Stimulated activated naive CD8-positive, alpha-beta T cell treated with anti-CD3 and anti-CD28 coated beads, Interleukin-15, Interleukin-2, amounts not matched to agents 100 U/mL and 50 U/mL, for 24 hours (primary cell): ENCODE data around the gene PRTN3.
"Not testable (repeated sequence)": the region's sequence is repeated elsewhere in the genome, so short reads cannot be mapped to it uniquely, and the experiment has no call there.

Experiments used
- ATAC-seq: fragments of 150-1000 bp; cut with Tn5 transposase; one replicate; pipeline ENCODE4 v1.10.0; 2021
- DNase-seq: peaks from one replicate; pipeline ENCODE4 v3.0.0; 2021

PRTN3 gene

DNA sequence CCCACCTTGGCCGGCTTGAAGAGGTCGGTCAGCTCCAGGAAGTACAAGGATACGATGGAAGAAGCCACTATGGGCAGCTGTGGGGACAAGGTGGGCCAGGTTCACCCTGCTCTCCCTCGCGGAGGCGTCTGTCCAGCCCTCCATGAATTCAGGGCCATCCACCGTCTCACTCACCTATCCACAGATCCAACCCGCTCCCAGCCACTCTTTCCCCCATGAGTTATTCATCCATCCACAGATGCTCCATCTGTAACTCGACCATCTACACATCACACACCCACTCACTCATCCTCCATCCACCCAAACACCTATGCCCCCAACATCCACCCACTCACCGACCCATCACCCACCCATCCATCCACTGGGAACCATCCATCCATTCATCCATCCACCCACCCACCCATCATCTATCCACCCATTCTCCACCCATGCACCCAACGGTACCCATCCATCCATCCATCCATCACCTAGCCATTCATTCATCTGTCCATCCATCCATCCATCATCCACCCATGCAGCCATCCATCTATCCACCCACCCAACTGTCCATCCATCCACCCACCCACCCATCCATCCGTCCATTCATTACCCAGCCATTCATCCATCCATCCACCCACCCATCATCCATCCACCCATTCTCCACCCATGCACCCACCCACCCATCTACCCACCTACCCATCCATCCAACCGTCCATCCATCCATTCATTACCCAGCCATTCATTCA lies 24.9 kb upstream of the PRTN3 start:
- ATAC-seq (no peak), DNase-seq (no peak)

DNA sequence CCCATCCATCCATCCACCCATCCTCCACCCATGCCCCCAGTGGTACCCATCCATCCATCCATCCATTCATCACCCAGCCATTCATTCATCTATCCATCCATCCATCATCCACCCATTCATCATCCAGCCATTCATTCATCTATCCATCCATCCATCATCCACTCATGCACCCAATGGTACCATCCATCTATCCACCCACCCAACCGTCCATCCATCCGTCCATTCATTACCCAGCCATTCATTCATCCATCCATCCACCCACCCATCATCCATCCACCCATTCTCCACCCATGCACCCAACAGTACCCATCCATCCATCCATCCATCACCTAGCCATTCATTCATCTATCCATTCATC lies 24.3 kb upstream of the PRTN3 start:
- no peak for ATAC-seq
- DNase-seq = no peak

DNA sequence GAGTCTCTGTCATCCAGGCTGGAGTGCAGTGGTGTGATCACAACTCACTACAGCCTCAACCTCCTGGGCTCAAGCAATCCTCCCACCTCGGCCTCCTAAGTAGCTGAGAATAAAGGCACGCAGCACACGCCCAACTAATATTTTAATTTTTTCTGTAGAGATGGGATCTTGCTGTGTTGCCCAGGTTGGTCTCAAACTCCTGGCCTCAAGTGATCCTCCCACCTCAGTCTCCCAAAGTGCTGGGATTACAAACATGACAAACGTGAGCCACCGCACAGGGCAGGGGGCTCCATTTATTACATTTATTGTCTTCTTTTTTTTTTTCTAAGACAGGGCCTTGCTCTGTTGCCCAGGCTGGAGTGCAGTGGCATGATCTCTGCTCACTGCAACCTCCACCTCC lies 20.6 kb upstream of the PRTN3 start:
- not testable (repeated sequence) for ATAC-seq

DNA sequence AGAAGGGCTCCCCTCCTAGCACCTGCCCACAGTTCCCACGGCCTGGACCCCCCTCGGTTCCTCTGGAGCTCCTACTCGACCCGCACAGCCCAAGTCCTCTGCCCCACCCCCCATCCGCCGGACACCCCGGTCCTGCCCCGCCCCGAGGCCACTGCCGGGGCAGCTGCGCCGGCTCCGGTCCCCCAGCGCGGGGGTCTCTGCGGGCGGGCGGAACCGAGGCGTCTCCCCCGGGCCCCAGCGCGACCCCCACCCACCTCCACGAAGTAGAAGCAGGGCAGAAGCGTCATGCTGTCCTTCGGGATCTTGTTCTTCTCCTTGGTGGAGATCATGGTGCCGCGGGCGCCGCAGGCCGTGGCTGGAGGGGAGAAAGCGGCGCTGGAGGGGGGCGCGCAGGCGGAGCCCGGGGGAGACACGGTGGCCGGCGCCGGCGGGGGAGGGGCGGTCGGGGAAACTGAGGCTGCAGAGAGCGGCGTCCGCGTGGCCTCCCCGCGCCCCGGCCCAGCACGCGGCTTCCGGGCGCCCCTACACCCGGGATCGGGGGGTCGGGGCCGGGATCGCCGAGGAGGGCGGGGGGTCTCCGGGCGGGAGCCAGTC lies 19.5 kb upstream of the PRTN3 start:
- DNase-seq (no peak), ATAC-seq (no peak)

More for the DNA sequence above, 20.6 kb upstream of the PRTN3 start:
- DNase-seq = not testable (repeated sequence)

DNA sequence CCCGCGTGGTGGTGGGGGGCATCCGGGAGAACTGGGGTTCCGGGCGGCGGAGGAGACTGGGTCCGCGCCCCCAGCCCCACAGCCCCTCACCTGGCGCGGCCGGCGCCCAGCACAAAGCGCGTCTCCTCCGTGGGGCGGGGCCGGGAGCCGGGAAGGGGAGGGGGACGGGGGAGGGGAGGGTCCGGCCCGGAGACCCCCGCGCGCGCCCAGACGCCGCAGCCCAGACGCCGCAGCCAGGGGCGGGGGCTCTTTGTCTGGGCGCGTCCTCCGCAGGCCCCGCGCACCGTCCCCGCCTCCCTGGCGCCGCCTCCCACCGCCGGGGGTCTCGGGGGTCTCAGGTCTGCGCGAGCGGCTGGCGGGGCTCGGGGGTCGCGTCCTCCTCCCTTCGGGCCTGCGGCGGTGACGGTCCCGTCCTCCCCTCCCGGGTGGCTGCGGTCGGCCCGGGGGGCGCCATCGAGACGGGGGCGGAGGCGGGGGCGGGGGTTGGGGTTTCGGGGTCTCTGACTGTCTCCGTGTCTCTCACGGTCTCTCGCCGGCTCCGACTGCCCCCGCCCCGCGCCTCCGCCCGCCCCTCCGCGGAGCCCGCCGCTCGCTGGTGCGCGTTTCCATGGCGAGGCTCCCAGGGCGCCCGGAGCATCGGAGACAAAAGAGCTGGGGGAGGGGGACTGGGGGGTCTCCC lies 18.8 kb upstream of the PRTN3 start, which contains the start of gene PLPPR3:
TSS of gene PLPPR3 (minus strand) at position 131 of the 679 bp plus-strand sequence. CDS start 396 bp downstream, outside the sequence.
- ATAC-seq (no peak), DNase-seq (no peak)

DNA sequence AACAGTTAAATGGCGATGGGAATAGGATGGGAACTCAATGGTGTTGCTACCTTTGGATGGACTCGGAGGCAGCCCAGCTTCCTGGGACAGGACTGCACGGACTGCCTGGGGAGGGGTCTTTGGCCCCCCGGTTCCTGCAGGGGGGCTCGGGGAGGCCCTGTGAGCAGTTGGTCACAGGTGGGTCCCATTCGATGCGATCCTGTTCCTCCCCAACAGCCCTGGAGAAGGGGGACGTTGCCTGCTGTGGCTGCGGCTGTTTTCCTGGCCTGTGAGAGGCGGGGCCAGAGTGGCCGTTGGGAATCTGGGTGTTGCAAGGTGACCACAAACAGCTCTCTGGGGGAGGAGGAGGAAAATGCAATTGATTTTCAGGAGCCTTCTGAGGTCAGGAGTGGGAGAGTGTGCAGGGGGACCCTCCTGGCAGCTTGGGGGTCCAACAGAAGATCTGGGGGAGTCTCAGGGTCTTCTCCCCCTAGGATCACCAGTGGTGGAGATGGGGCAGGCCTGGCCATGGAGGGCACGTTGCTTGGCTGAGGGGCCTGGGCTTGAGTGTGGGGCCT lies 17.2 kb upstream of the PRTN3 start:
- DNase-seq (no peak), ATAC-seq (no peak)

DNA sequence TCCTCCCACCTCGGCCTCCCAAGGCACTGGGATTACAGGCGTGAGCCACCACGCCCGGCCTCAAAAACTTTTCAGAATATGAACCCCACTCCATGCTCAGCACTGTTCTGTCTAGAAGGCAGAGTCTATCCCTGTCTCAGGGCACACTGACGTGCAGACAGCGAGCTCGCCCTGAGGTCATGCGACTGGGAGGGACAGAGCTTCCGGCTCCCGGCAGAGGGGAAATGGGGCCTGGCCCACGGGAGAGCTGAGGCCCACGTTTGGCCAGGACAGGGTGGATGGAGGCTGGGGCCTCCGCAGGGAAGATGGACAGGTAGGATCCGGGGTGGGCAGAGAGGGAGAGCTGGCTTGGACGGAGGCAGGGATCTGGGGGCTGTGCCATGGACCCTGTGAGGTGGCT lies 15.9 kb upstream of the PRTN3 start:
- ATAC-seq = no peak

DNA sequence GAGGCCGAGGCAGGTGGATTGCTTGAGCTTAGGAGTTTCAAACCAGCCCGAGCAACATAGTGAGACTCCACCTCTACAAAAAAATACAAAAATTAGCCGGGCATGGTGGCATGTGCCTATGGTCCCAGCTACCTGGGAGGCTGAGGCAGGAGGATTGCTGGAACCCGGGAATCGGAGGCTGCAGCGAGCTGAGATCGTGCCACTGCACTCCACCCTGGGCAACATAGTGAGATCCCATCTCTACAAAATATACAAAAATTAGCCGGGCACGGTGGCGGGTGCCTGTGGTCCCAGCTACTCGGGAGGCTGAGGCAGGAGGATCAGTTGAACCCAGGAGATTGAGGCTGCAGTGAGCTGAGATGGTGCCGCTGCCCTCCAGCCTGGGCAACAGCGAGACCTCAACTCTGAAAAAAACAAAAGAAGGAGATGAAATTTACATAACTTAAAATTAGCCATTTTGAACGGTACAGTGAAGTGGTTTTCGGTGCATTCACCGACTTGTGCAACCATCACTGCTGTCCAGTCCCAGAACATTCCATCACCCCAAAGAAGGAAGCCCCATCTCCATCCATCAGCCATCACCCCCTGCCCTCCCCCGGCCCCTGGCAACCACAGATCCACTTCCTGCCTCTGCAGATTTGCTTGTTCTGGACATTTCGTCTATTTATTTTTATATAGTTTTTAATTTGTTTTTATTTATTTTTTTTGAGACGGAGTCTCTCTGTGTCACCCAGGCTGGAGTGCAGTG lies 14.7 kb upstream of the PRTN3 start:
- DNase-seq = no peak
- ATAC-seq = no peak

More for the DNA sequence above, 15.9 kb upstream of the PRTN3 start:
- no peak for DNase-seq

DNA sequence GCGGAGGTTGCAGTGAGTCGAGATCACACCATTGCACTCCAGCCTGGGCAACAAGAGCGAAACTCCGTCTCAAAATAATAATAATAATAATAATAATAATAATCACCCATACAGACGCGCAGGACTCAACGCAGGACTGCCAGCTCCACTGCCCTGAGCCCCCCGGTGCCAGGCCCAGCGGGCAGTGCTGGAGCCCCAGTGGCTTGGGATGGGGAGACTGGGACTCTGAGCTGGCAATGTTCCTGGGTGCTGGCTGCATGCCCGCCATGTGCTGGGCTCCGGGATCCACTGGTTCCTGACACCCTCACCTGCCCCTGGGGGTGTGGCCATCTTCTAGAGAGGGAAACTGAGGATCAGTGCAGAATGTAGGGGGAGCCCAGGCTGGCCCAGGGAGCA lies 13.5 kb upstream of the PRTN3 start:
- ATAC-seq (no peak), DNase-seq (no peak)

DNA sequence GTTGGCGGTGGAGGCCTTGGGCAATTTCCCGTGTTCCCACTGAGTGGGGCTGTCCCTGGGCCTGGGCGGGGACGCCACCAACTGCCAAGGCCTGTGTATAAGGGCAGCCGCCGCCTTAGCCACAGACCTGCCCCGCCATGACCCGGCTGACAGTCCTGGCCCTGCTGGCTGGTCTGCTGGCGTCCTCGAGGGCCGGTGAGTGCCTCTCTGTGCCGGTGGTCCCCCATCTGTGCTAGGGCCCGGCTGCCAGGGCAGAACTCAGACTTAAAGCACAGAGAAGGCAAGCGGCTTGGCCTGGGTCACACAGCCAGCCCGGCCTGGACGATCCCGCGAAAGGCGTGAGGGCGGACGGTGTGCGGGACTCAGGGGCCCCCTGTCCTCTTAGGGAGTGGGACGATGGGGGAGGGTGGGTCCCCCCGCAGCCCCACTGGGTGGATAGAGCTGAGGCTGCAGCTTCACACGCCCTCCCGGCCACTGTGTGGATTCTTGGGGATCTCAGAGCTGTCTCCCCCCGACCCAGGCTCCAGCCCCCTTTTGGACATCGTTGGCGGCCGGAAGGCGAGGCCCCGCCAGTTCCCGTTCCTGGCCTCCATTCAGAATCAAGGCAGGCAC lies 13.0 kb upstream of the PRTN3 start, which contains the start of gene AZU1:
TSS of gene AZU1 (plus strand) at position 128 of the 612 bp plus-strand sequence. CDS start at position 138, 10 bp downstream.
- no peak for ATAC-seq
- no peak for DNase-seq

DNA sequence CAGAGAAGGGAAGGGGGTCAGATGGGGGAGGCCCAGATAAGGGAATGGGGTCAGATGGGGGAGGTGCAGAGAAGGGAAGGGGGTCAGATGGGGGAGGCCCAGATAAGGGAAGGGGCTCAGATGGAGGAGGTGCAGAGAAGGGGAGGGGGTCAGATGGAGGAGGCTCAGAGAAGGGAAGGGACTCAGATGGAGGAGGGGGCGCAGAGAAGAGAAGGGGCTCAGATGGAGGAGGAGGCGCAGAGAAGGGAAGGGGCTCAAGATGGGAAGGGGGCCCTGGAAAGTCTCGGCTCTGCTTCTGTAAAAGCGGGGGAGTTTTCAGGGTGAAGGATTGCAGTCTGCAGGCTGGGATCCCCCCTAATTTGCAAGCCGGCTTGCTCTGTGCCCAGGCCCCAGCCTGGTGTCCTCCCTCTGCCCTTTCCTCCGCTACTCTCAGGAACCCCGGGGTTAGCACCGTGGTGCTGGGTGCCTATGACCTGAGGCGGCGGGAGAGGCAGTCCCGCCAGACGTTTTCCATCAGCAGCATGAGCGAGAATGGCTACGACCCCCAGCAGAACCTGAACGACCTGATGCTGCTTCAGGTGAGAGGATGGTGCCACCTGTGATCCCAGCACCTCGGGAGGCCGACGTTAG lies 11.6 kb upstream of the PRTN3 start:
- ATAC-seq (no peak), DNase-seq (no peak)

DNA sequence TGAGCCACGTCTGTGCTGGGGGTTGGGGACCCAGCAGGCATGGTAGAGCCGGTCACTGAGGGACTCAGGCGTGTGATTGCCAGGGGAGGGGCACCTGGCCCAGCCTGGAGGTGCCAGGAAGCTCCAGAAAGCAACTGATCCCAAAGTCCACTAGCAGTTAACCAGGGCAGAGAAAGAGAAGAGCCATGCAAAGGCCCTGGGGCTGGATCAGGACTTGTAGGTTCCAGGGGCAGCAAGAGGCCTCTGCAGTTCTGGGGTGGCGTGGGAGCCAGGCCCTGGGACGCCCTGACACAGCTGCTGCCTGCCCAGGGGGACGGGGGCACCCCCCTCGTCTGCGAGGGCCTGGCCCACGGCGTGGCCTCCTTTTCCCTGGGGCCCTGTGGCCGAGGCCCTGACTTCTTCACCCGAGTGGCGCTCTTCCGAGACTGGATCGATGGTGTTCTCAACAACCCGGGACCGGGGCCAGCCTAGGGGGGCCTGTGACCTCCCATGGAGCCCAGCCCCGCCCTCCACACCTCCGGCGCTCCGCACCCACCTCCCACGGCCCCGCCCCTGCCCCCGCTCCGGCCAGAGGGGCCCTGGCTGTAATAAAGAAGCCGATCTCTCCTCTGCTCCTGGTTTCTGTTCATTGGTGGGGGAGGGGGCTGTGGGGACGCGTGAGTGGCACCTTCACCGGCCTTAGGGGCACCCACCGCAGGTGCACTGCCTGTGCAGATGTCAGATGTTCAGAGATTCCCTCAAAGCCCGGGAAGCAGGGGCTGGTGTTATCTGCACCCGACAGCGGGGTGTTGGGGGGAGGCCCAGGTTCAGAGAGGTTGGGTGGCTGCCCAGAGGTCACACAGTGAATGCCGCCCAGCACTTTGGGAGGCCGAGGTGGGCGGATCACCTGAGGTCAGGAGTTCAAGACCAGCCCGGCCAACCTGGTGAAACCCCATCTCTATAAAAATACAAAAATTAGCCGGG lies 9.1 kb upstream of the PRTN3 start:
- DNase-seq = no peak
- ATAC-seq = no peak

DNA sequence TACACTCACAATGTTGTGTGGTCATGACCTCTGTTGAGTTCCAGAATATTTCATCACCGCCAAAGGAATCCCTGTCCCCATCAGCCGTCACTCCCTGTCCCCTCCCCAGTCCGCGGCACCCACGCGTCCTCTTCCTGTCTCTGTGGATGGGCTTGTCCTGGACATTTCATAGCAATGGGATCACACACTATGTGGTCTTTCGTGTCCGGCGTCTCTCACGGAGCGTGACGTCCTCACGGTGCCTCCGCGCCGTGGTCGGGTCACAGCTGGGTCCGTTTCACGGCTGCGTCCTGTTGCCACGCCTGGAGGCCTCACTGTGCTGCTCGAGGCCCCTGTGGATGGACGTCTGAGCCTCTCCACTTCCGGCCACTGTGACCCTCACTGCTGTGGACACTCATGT lies 6.6 kb upstream of the PRTN3 start:
- DNase-seq (no peak), ATAC-seq (no peak)

DNA sequence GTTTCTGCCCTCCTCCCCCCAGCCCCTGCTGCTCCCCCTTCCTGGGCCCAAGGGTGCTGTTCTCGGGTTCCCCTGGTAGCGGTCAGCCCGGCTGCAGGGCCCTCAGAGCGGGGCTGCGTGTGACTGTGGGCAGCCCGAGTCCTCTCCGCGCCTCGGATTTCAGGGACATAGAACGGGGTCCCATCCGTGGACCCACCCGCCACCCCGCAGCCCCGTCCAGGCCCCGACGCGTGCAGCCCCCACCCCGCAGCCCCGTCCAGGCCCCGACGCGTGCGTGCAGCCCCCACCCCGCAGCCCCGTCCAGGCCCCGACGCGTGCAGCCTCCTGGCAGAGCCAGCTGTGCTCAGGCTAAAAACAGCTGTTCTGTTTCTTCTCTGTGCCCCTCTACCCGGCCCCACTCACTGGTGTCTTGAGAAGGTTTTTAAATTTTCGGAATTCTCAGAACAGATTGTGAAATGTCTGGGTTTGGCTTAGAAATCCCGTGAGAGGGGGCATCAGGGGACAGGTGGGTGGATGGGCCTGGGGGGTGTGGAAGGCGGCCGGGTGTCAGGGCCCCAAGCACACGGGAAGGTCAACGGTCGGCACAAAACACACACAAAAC lies 5.5 kb upstream of the PRTN3 start:
- no peak for DNase-seq
- no peak for ATAC-seq

DNA sequence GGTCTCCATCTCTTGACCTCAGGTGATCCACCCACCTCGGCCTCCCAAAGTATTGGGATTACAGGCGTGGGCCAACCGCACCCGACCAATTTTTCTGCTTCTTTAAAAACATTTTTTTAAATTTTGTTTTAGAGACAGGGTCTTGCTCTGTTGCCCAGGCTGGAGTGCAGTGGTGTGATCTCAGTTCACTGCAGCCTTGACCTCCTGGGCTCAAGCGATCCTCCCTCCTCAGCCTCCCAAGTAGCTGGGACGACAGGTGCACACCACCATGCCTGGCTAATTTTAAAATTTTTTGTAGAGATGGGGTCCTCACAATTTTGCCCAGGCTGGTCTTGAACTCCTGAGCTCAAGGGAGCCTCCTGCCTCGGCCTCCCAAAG lies 2.0 kb downstream of the PRTN3 start:
- DNase-seq, ATAC-seq: not testable (repeated sequence)

DNA sequence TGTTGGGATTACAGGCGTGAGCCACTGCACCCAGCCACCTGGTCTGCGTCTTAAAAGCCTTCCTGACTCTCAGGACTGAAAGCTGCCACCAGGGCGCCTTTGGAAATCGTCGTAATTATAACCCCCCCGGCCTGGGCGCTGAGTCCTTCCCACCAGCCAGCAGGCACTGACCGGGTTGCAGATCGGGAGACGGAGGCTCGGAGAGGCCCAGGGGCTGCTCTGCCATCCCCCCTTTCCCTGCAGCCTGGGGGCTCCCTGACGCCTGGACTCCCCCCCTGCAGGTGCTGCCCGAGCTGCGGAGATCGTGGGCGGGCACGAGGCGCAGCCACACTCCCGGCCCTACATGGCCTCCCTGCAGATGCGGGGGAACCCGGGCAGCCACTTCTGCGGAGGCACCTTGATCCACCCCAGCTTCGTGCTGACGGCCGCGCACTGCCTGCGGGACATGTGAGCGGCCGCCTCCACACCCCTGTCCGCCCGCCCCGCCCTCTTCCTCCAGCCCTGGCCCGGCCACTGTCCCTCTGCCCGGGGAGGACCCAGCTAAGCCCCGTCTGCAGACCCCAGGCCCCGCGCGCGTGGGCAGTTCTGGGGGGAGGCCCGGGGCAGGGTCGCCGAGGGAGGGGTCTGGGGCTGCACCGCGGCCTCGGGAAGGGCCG lies 2.5 kb downstream of the PRTN3 start:
- DNase-seq = no peak
- no peak for ATAC-seq

DNA sequence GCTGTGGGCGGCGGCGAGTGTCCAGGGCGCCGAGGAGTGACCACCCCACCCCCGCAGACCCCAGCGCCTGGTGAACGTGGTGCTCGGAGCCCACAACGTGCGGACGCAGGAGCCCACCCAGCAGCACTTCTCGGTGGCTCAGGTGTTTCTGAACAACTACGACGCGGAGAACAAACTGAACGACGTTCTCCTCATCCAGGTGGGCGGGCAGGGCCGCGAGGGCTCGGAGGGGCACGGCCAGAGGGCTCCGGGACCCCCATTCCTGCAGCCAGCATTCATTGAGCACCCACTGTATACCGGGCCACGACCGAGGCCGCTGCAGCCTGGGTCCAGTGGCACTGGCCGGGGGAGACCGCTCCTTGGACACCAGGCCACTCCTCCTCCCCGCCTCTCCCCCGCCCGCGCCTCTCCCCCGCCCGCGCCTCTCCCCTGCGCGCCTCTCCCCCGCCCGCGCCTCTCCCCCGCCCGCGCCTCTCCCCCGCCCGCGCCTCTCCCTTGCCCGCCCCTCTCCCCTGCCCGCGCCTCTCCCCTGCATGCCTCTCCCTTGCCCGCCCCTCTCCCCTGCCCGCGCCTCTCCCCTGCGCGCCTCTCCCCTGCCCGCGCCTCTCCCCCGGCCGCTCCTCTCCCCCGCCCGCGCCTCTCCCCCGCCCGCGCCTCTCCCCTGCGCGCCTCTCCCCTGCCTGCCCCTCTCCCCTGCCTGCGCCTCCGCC lies 3.2 kb downstream of the PRTN3 start:
- no peak for ATAC-seq
- no peak for DNase-seq

DNA sequence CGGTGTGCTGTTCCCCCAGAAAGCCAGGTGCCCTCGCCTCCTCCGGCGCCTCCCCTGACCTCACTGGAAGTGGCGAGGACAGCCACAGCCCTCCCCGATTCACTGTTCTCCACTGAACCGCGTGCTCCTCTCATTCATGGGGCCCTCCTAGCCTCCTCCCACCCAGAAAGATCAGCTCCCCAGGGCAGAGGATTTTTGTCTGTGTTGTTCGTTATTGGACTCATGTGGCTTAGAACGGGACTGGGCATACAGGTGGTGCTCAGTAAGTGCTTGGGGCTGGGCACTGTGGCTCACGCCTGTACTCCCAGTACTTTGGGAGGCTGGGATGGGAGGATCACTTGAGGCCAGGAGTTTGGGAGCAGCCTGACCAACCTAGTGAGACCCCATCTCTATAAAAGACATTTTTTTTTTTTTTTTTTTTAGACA lies 3.8 kb downstream of the PRTN3 start:
- DNase-seq = no peak
- ATAC-seq = no peak
